GM21447 (cell line): Measurements from ENCODE around the gene CDKAL1.
"Not testable (repeated sequence)": the region's sequence is repeated elsewhere in the genome, so short reads cannot be mapped to it uniquely, and the experiment has no call there.

Source experiments
- ATAC-seq: cut with Tn5 transposase; IDR thresholded peaks from one replicate; pipeline ENCODE4 v1.9.1; 2021; ENCODE audit not compliant: unreplicated experiment

Gene CDKAL1

GRCh38 chr6:20589266-20589665, 55.0 kb downstream of the CDKAL1 start:
- ATAC-seq, result no peak

- not testable (repeated sequence) for ATAC-seq
Measured at GRCh38 chr6:20590476-20590875, 56.2 kb downstream of the CDKAL1 start.

- ATAC-seq, result not testable (repeated sequence)
Measured at GRCh38 chr6:20594299-20594853, 60.1 kb downstream of the CDKAL1 start.

GRCh38 chr6:20599302-20600051, 65.2 kb downstream of the CDKAL1 start:
- ATAC-seq, result no peak

GRCh38 chr6:20600831-20601230, 66.6 kb downstream of the CDKAL1 start:
- no peak for ATAC-seq

- ATAC-seq, result no peak
Measured at GRCh38 chr6:20604159-20604558, 69.9 kb downstream of the CDKAL1 start.

- ATAC-seq, result no peak
Measured at GRCh38 chr6:20605061-20605460, 70.8 kb downstream of the CDKAL1 start.

- no peak for ATAC-seq
Measured at GRCh38 chr6:20605581-20605980, 71.3 kb downstream of the CDKAL1 start.

- no peak for ATAC-seq
Measured at GRCh38 chr6:20606831-20607230, 72.6 kb downstream of the CDKAL1 start.

- no peak for ATAC-seq
Measured at GRCh38 chr6:20608356-20608755, 74.1 kb downstream of the CDKAL1 start.

- ATAC-seq, result no peak
Measured at GRCh38 chr6:20608905-20609304, 74.6 kb downstream of the CDKAL1 start.

GRCh38 chr6:20609924-20610323, 75.7 kb downstream of the CDKAL1 start:
- not testable (repeated sequence) for ATAC-seq

- ATAC-seq, result no peak
Measured at GRCh38 chr6:20610636-20611370, 76.5 kb downstream of the CDKAL1 start.

GRCh38 chr6:20617537-20617936, 83.3 kb downstream of the CDKAL1 start:
- ATAC-seq, result not testable (repeated sequence)

- no peak for ATAC-seq
Measured at GRCh38 chr6:20620043-20620442, 85.8 kb downstream of the CDKAL1 start.

GRCh38 chr6:20623761-20624160, 89.5 kb downstream of the CDKAL1 start:
- ATAC-seq, result no peak

- no peak for ATAC-seq
Measured at GRCh38 chr6:20626165-20626564, 91.9 kb downstream of the CDKAL1 start.

- ATAC-seq, result no peak
Measured at GRCh38 chr6:20629509-20629908, 95.3 kb downstream of the CDKAL1 start.

- ATAC-seq, result no peak
Measured at GRCh38 chr6:20630136-20630535, 95.9 kb downstream of the CDKAL1 start.

- ATAC-seq, result no peak
Measured at GRCh38 chr6:20630617-20631548, 96.6 kb downstream of the CDKAL1 start.

- ATAC-seq, result no peak
Measured at GRCh38 chr6:20631549-20631924, 97.3 kb downstream of the CDKAL1 start.
